OCI-LY7 (cell line): ENCODE results near the gene ARAP1. TPM values are rescaled to one million over a fixed set of nuclear protein-coding genes. Genes with fewer than 3 reads are reported as not detected.

Experiments used
- BruUV-seq: library from RNA; stranded (reverse); fragments of 400-500 nt; replicated peaks from 2 replicates; lab custom pipeline; 2021; lab: Mats Ljungman, UMichigan
- CTCF ChIA-PET: fragments of 300-600 bp; sonication (Branson Sonifier 250); formaldehyde crosslinking; loops from one replicate; lab custom pipeline; 2022; ENCODE audit warnings: antibody characterized with exemption; ENCODE audit not compliant: unreplicated experiment; lab: Charles Lee
- POLR2A ChIA-PET: fragments of 300-600 bp; sonication (Branson Sonifier 250); formaldehyde crosslinking; loops from one replicate; lab custom pipeline; 2022; ENCODE audit warnings: antibody characterized with exemption; lab: Charles Lee
- DNase-seq: peaks from one replicate; pipeline ENCODE4 v3.0.0-alpha.2; 2015; ENCODE audit warnings: low spot score
- H2AFZ ChIP-seq: fragments of 200-600 bp; sonication (generic), shearing (Covaris generic); 2 replicates; pipeline ENCODE4 v1.6.1; 2014; ENCODE audit warnings: mild to moderate bottlenecking, antibody characterized with exemption, low read length, moderate library complexity
- H3K27ac ChIP-seq: fragments of 200-600 bp; sonication (generic); 2 replicates; pipeline ENCODE4 v1.5.1; 2014; ENCODE audit warnings: mixed run types, low read depth, mild to moderate bottlenecking, moderate library complexity, low read length, inconsistent platforms; ENCODE audit not compliant: poor library complexity, severe bottlenecking
- H3K36me3 ChIP-seq: fragments of 200-600 bp; sonication (generic); 2 replicates; pipeline ENCODE4 v1.6.1; 2014; ENCODE audit warnings: mild to moderate bottlenecking, antibody characterized with exemption, low read length, moderate library complexity, mixed read lengths; ENCODE audit not compliant: insufficient read depth
- H3K4me1 ChIP-seq: fragments of 200-600 bp; sonication (generic); 2 replicates; pipeline ENCODE4 v1.5.1; 2014; ENCODE audit warnings: mild to moderate bottlenecking, low read length; ENCODE audit not compliant: insufficient read depth, poor library complexity, severe bottlenecking
- H3K4me2 ChIP-seq: fragments of 200-600 bp; sonication (generic); 2 replicates; pipeline ENCODE4 v1.6.1; 2014; ENCODE audit warnings: mild to moderate bottlenecking, low read length
- H3K4me3 ChIP-seq: fragments of 200-600 bp; sonication (generic); 2 replicates; pipeline ENCODE4 v1.5.1; 2014; ENCODE audit warnings: mild to moderate bottlenecking, low read depth, low read length; ENCODE audit not compliant: poor library complexity, severe bottlenecking
- H3K79me2 ChIP-seq: fragments of 200-600 bp; sonication (generic); 2 replicates; pipeline ENCODE4 v1.6.1; 2016; ENCODE audit warnings: low read depth, mild to moderate bottlenecking, low read length, moderate library complexity, mixed read lengths; ENCODE audit not compliant: insufficient read depth
- H3K9me2 ChIP-seq: fragments of 200-600 bp; sonication (generic); 2 replicates; pipeline ENCODE4 v1.6.1; 2016; ENCODE audit warnings: mild to moderate bottlenecking, low read length, mixed read lengths; ENCODE audit not compliant: insufficient read depth
- H3K9me3 ChIP-seq: fragments of 200-600 bp; sonication (generic); 2 replicates; pipeline ENCODE4 v1.6.1; 2014; ENCODE audit warnings: mild to moderate bottlenecking, mixed run types, low read length, mixed read lengths
- H4K20me1 ChIP-seq: fragments of 200-600 bp; sonication (generic); 2 replicates; pipeline ENCODE4 v1.6.1; 2014; ENCODE audit warnings: mild to moderate bottlenecking, antibody characterized with exemption, low read length, moderate library complexity, mixed read lengths; ENCODE audit not compliant: insufficient read depth
- EZH2phosphoT487 ChIP-seq: fragments of 200-600 bp; sonication (generic); IDR thresholded peaks from 2 replicates; pipeline ENCODE4 v1.6.1; 2018; ENCODE audit warnings: low read depth, borderline replicate concordance, mild to moderate bottlenecking, mixed run types, antibody characterized with exemption, low read length, moderate library complexity, mixed read lengths
- intact Hi-C: fragments of 100-400 bp; cut with micrococcal nuclease; formaldehyde crosslinking; loops from one replicate; pipeline ENCODE4 v1.10.0; 2022; ENCODE audit not compliant: unreplicated experiment
- total RNA-seq, 2 experiments: library from RNA; depleted of rRNA in 1 of 2; stranded (reverse); fragments of >200 nt in 1 of 2; shearing (Covaris generic) in 1 of 2; gene quantifications; 2 replicates each; pipeline ENCODE4 v1.2.3, GENCODE V29; 2014 to 2022
- TF ChIP-seq, protein P1 (sequence below): fragments of 200-600 bp; sonication (generic); conservative IDR thresholded peaks from 2 replicates; pipeline ENCODE4 v1.5.1; 2014; ENCODE audit warnings: mild to moderate bottlenecking, antibody characterized with exemption, low read length, moderate library complexity, mixed read lengths

ARAP1 gene
- total RNA-seq, 2 experiments from 2014 or later: 65.6 to 106 TPM

GRCh38 chr11:72789493-72790131 is 37.4 kb upstream of the ARAP1 start:
- Histone ChIP-seq H3K36me3 (no peaks in the 10 kb centered on the region), H2AFZ (no peak overlapping the region), H3K4me3 (no peak overlapping the region), H3K27ac (no peak overlapping the region), H4K20me1 (no peaks in the 10 kb centered on the region), H3K79me2 (no peaks in the 10 kb centered on the region), H3K4me2 (no peak overlapping the region), H3K9me3 (no peaks in the 10 kb centered on the region), H3K9me2 (no peaks in the 10 kb centered on the region), H3K4me1 (peaks cover 32% of the 10 kb centered on the region)
- no TSS peak for BruUV-seq
- intact Hi-C loops: no loop called here
- CTCF ChIA-PET: no interaction called here
- POLR2A ChIA-PET: no interaction called here
- no peak for DNase-seq
- TF ChIP-seq EZH2phosphoT487: no peak
- TF ChIP-seq, protein P1, sequence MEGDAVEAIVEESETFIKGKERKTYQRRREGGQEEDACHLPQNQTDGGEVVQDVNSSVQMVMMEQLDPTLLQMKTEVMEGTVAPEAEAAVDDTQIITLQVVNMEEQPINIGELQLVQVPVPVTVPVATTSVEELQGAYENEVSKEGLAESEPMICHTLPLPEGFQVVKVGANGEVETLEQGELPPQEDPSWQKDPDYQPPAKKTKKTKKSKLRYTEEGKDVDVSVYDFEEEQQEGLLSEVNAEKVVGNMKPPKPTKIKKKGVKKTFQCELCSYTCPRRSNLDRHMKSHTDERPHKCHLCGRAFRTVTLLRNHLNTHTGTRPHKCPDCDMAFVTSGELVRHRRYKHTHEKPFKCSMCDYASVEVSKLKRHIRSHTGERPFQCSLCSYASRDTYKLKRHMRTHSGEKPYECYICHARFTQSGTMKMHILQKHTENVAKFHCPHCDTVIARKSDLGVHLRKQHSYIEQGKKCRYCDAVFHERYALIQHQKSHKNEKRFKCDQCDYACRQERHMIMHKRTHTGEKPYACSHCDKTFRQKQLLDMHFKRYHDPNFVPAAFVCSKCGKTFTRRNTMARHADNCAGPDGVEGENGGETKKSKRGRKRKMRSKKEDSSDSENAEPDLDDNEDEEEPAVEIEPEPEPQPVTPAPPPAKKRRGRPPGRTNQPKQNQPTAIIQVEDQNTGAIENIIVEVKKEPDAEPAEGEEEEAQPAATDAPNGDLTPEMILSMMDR: no peak

DNA sequence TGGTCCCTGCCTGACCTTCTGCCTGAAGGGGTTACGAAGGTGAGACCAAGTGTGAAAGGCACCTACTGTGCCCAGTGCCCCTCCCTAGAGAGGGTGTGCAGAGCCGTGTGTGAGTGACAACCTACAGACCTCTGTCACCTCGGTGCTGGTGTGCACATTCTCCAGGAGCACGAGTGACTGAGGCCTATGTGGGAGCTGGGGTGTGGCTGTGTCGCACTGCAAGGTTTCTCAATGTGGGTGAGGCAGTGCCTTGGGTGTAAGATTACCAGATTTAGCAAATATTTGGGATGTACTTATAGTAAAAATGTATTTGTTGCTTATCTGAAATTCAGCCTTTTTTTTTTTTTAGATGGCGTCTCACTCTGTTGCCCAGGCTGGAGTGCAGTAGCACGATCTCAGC is 36.0 kb upstream of the ARAP1 start:
- Histone ChIP-seq H2AFZ (no peak overlapping the region), H3K9me3 (no peaks in the 10 kb centered on the region), H4K20me1 (no peaks in the 10 kb centered on the region), H3K9me2 (no peaks in the 10 kb centered on the region), H3K27ac (no peak overlapping the region), H3K4me3 (no peak overlapping the region), H3K79me2 (no peaks in the 10 kb centered on the region), H3K4me1 (peaks cover 23% of the 10 kb centered on the region), H3K4me2 (no peak overlapping the region), H3K36me3 (no peaks in the 10 kb centered on the region)
- TF ChIP-seq, protein P1: no peak
- TF ChIP-seq EZH2phosphoT487: no peak
- CTCF ChIA-PET: interaction anchor here (0.5 kb wide), 1 partner anchor 51 kb away, joined by 3 read pairs; no protein-coding TSS in a partner anchor
- POLR2A ChIA-PET: no interaction called here
- DNase-seq: no peak
- intact Hi-C loops: no loop called here
- BruUV-seq: no TSS peak
